Neural cell (in vitro differentiated cells): ENCODE results near the gene PRH2. TPM values are rescaled to one million over a fixed set of nuclear protein-coding genes. Genes with fewer than 3 reads are reported as not detected.

Experiments
- H2AFZ ChIP-seq: fragments of 200-600, 300-800 bp; sonication (generic), shearing (Covaris generic); 2 replicates; pipeline ENCODE4 v1.6.0; 2014; ENCODE audit warnings: low read depth, mild to moderate bottlenecking, antibody characterized with exemption, low read length, moderate library complexity
- H3F3A ChIP-seq: fragments of 200-600 bp; shearing (Covaris generic); 2 replicates; pipeline ENCODE4 v1.6.1; 2016; ENCODE audit warnings: mild to moderate bottlenecking, moderate library complexity, mixed read lengths, antibody characterized with exemption, low read length; ENCODE audit not compliant: insufficient read depth, poor library complexity, severe bottlenecking
- H3K27ac ChIP-seq: fragments of 200-600, 300-800 bp; sonication (generic), shearing (Covaris generic); 2 replicates; pipeline ENCODE4 v1.5.1; 2014; ENCODE audit warnings: mild to moderate bottlenecking, low read length, moderate library complexity
- H3K27me3 ChIP-seq: fragments of 300-800, 200-600 bp; sonication (generic), shearing (Covaris generic); 2 replicates; pipeline ENCODE4 v1.6.0; 2014; ENCODE audit warnings: mild to moderate bottlenecking, low read depth, low read length, moderate library complexity; ENCODE audit not compliant: insufficient read depth
- H3K36me3 ChIP-seq: fragments of 300-800, 200-600 bp; sonication (generic), shearing (Covaris generic); 2 replicates; pipeline ENCODE4 v1.5.1; 2014; ENCODE audit warnings: mild to moderate bottlenecking, antibody characterized with exemption, low read length, moderate library complexity; ENCODE audit not compliant: insufficient read depth
- H3K4me2 ChIP-seq: fragments of 300-800, 200-600 bp; sonication (generic), shearing (Covaris generic); 2 replicates; pipeline ENCODE4 v1.6.0; 2014; ENCODE audit warnings: mild to moderate bottlenecking, low read length
- H3K4me3 ChIP-seq: fragments of 300-800, 200-600 bp; sonication (generic), shearing (Covaris generic); 2 replicates; pipeline ENCODE4 v1.5.1; 2014; ENCODE audit warnings: mild to moderate bottlenecking, low read length, moderate library complexity
- H3K79me2 ChIP-seq: fragments of 200-600 bp; shearing (Covaris generic); replicated peaks from 2 replicates; pipeline ENCODE4 v1.6.0; 2014; ENCODE audit warnings: mild to moderate bottlenecking, low read length, moderate library complexity; ENCODE audit not compliant: insufficient read depth
- H3K9ac ChIP-seq: fragments of 300-800, 200-600 bp; sonication (generic), shearing (Covaris generic); 2 replicates; pipeline ENCODE4 v1.6.1; 2016; ENCODE audit warnings: mild to moderate bottlenecking, low read length, mixed read lengths
- H3K9me2 ChIP-seq: fragments of 200-600 bp; shearing (Covaris generic); 2 replicates; pipeline ENCODE4 v1.6.1; 2016; ENCODE audit warnings: mild to moderate bottlenecking, low read length, mixed read lengths; ENCODE audit not compliant: insufficient read depth
- H3K9me3 ChIP-seq: fragments of 200-600, 300-800 bp; sonication (generic), shearing (Covaris generic); 2 replicates; pipeline ENCODE4 v1.6.1; 2016; ENCODE audit warnings: mild to moderate bottlenecking, mixed run types, low read length, moderate library complexity, mixed read lengths
- H4K20me1 ChIP-seq: fragments of 200-600 bp; shearing (Covaris generic); 2 replicates; pipeline ENCODE4 v1.6.1; 2016; ENCODE audit warnings: mild to moderate bottlenecking, mixed run types; ENCODE audit not compliant: insufficient read depth
- CTCF ChIP-seq: fragments of 450-650 bp; IDR thresholded peaks from 2 replicates; pipeline ENCODE4 v1.5.1; 2014; ENCODE audit warnings: antibody characterized with exemption, mild to moderate bottlenecking, moderate library complexity; ENCODE audit not compliant: poor library complexity, severe bottlenecking
- EP300 ChIP-seq: fragments of 450-650 bp; conservative IDR thresholded peaks from 2 replicates; pipeline ENCODE4 v1.6.1; 2014; ENCODE audit warnings: antibody characterized with exemption, mild to moderate bottlenecking, moderate library complexity; ENCODE audit not compliant: poor library complexity, severe bottlenecking
- EZH2 ChIP-seq: fragments of 200-600, 300-800 bp; shearing (Covaris generic), sonication (generic); IDR thresholded peaks from 2 replicates; pipeline ENCODE4 v1.6.1; 2014; ENCODE audit warnings: antibody characterized with exemption, low read length, borderline replicate concordance, mild to moderate bottlenecking; ENCODE audit not compliant: insufficient read depth, poor library complexity, severe bottlenecking
- MXI1 ChIP-seq: fragments of 450-650 bp; conservative IDR thresholded peaks from 2 replicates; pipeline ENCODE4 v1.6.1; 2014; ENCODE audit warnings: antibody characterized with exemption, mild to moderate bottlenecking; ENCODE audit not compliant: poor library complexity, severe bottlenecking
- POLR2AphosphoS5 ChIP-seq: IDR thresholded peaks from 2 replicates; pipeline ENCODE4 v1.6.1; 2012
- RAD21 ChIP-seq: fragments of 450-650 bp; conservative IDR thresholded peaks from 2 replicates; pipeline ENCODE4 v1.6.1; 2014; ENCODE audit warnings: antibody characterized with exemption, mild to moderate bottlenecking, moderate library complexity
- REST ChIP-seq: IDR thresholded peaks from 2 replicates; pipeline ENCODE4 v1.6.1; 2012; ENCODE audit warnings: borderline replicate concordance
- SMC3 ChIP-seq: fragments of 450-650 bp; conservative IDR thresholded peaks from 2 replicates; pipeline ENCODE4 v1.6.1; 2014; ENCODE audit warnings: antibody characterized with exemption, mild to moderate bottlenecking, moderate library complexity; ENCODE audit not compliant: poor library complexity
- TAF1 ChIP-seq: IDR thresholded peaks from 2 replicates; pipeline ENCODE4 v1.6.1; 2012; ENCODE audit warnings: low read depth
- polyA plus RNA-seq: library from polyadenylated mRNA; depleted of rRNA; stranded (reverse); fragments of >200 nt; gene quantifications from 2 replicates; pipeline ENCODE4 v1.2.3, GENCODE V29; 2014

The PRH2 gene
- polyA plus RNA-seq, 1 donor from 2014 or later: not detected

- no peak for TF ChIP-seq POLR2AphosphoS5
- TF ChIP-seq REST: no peak
- TF ChIP-seq MXI1: no peak
- TF ChIP-seq EP300: no peak
- TF ChIP-seq SMC3: no peak
- TF ChIP-seq TAF1: no peak
- no peak for TF ChIP-seq CTCF
- TF ChIP-seq EZH2: no peak
- TF ChIP-seq RAD21: no peak
- Histone ChIP-seq H3K27ac (no peak overlapping the region), H3K9ac (no peak overlapping the region), H3K4me2 (no peak overlapping the region), H3F3A (no peaks in the 10 kb centered on the region), H3K36me3 (no peaks in the 10 kb centered on the region), H4K20me1 (no peaks in the 10 kb centered on the region), H3K27me3 (no peaks in the 10 kb centered on the region), H3K79me2 (no peaks in the 10 kb centered on the region), H3K9me3 (no peaks in the 10 kb centered on the region), H3K4me3 (no peak overlapping the region), H2AFZ (no peak overlapping the region), H3K9me2 (no peaks in the 10 kb centered on the region)
Observed at GRCh38 chr12:10940389-10940788, 11.4 kb downstream of the PRH2 start.

DNA sequence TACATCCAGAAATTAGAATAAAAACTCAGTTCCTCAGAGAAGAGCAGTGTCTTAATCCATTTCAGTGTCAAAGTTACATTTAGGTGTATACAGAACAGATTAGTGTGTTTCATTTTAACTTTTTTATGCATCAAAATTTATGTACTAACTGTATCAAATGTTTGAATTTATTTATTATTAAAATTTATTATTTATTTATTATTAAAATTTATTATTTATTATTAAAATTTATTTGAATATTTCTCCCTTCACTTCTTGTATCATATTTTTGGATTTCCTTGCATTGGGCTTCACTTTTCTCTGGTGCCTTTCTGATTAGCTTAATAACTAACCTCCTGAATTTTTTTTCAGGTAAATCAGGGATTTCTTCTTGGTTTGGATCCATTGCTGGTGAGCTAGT is 12.3 kb downstream of the PRH2 start:
- no peaks in the 10 kb centered on the region for H3K27me3 ChIP-seq
- H3K4me3 ChIP-seq: no peak overlapping the region
- H3K79me2 ChIP-seq: no peaks in the 10 kb centered on the region
- no peaks in the 10 kb centered on the region for H3K36me3 ChIP-seq
- no peaks in the 10 kb centered on the region for H3F3A ChIP-seq
- no peak overlapping the region for H3K4me2 ChIP-seq
- no peaks in the 10 kb centered on the region for H3K9me2 ChIP-seq
- no peak overlapping the region for H3K27ac ChIP-seq
- TF ChIP-seq RAD21 (no peak), SMC3 (no peak), REST (no peak), CTCF (no peak), EZH2 (no peak)
- H3K9ac ChIP-seq: no peak overlapping the region
- peaks cover under 1% of the 10 kb centered on the region for H3K9me3 ChIP-seq
- no peaks in the 10 kb centered on the region for H4K20me1 ChIP-seq
- no peak overlapping the region for H2AFZ ChIP-seq
